SK-N-SH (cell line): ENCODE measurements around the gene IFI16.

Source experiments
- CTCF ChIP-seq: fragments of 200-600 bp; sonication (generic); IDR thresholded peaks from 2 replicates; pipeline ENCODE4 v1.6.1; 2017; ENCODE audit warnings: antibody characterized with exemption, mild to moderate bottlenecking, moderate library complexity
- EP300 ChIP-seq, 2 experiments: IDR thresholded peaks; 2 replicates each; pipeline versions ENCODE4 v1.4.0 to v1.6.1; 2012; ENCODE audit warnings: borderline replicate concordance in 1 of 2, low read depth in 1 of 2, low read length in 1 of 2
- MAX ChIP-seq: IDR thresholded peaks from 2 replicates; pipeline ENCODE4 v1.4.0; 2012; ENCODE audit warnings: low read depth
- PBX3 ChIP-seq: IDR thresholded peaks from 2 replicates; pipeline ENCODE4; 2012
- RXRA ChIP-seq: IDR thresholded peaks from 2 replicates; pipeline ENCODE4 v1.4.0; 2012; ENCODE audit warnings: low read depth, mild to moderate bottlenecking, borderline replicate concordance
- TAF1 ChIP-seq: IDR thresholded peaks from 2 replicates; pipeline ENCODE4 v1.6.1; 2012; ENCODE audit warnings: low read depth, mild to moderate bottlenecking, low read length, moderate library complexity, borderline replicate concordance
- ZBTB33 ChIP-seq: IDR thresholded peaks from 2 replicates; pipeline ENCODE4 v1.4.0; 2012; ENCODE audit warnings: low read depth, borderline replicate concordance

- TF ChIP-seq CTCF (peak; percentile 65), PBX3 (no peak), RXRA (no peak), TAF1 (no peak), EP300 (IDR thresholded peaks at IDR 0.05; ENCODE audit: borderline replicate concordance in 1 of 2, low read depth in 1 of 2, low read length in 1 of 2) (no peak), ZBTB33 (no peak), MAX (no peak)
These were observed 79.6 kb downstream of the IFI16 start for GRCh38 chr1:159089184-159089791.
